ENCODE data around the gene COPRS. TPM values are rescaled to one million over a fixed set of nuclear protein-coding genes. Genes with fewer than 3 reads are reported as not detected.

Gene COPRS
- total RNA-seq, 4 donors from 2014 or later = 59.0 to 82.7 (median 62.6) TPM

DNA sequence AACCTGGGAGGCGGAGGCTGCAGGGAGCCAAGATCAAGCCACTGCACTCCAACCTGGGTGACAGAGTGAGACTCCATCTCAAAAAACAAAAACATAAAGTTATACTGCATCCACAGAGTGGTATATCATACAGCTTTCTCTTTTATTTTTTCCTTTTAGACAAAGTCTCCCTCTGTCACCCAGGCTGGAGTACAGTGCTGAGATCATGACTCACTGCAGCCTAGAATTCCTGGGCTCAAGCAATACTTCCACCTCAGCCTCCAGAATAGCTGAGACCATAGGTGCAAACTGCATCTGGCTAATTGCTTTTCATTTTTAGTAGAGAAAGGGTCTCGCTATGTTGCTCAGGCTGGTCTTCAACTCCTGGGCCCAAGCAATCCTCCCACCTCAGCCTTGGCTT, 10.0 kb upstream of the COPRS start:
- TF ChIP-seq, protein P1, sequence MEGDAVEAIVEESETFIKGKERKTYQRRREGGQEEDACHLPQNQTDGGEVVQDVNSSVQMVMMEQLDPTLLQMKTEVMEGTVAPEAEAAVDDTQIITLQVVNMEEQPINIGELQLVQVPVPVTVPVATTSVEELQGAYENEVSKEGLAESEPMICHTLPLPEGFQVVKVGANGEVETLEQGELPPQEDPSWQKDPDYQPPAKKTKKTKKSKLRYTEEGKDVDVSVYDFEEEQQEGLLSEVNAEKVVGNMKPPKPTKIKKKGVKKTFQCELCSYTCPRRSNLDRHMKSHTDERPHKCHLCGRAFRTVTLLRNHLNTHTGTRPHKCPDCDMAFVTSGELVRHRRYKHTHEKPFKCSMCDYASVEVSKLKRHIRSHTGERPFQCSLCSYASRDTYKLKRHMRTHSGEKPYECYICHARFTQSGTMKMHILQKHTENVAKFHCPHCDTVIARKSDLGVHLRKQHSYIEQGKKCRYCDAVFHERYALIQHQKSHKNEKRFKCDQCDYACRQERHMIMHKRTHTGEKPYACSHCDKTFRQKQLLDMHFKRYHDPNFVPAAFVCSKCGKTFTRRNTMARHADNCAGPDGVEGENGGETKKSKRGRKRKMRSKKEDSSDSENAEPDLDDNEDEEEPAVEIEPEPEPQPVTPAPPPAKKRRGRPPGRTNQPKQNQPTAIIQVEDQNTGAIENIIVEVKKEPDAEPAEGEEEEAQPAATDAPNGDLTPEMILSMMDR (IDR thresholded peaks at IDR 0.05; ENCODE audit: low read depth) = no peak

GRCh38 chr17:31859487-31860008, 504 bp upstream of the COPRS start:
- TF ChIP-seq, protein P1 (IDR thresholded peaks at IDR 0.05; ENCODE audit: low read depth) = no peak

DNA sequence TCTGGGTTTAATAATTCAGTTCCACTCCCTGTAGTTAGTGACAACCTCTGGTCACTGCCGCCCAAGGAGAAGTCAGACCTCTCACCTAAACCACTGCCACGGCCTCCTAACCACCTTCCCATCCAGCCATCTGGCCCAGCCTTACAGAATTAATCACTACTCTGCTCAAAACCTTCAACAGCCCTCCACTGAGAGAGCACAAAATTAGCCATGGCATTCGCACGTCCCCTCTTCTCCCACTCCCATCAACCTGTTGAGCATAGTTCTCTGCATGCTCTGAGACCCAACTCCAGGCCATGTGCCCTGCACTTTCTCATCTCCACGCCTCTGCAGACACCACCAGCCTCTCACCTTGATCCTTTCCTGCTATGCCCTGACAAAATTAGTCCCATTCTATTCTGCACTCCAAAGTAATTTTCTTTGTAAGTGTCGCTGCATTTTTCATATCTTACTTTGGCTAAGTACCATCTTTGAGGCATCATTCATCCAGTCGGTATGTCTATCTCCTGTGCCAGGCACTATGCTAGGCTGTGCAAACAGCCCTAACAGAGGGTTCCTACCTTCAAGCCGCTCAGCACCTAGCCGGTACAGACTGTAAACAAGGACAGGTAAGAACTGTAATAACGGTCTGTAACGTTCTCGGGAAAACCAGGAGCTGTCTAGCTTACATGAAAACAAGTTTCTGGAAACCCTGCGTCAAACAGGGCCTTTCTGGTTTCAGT, 963 bp downstream of the COPRS start:
- TF ChIP-seq, protein P1 (IDR thresholded peaks at IDR 0.05; ENCODE audit: low read depth) = no peak

DNA sequence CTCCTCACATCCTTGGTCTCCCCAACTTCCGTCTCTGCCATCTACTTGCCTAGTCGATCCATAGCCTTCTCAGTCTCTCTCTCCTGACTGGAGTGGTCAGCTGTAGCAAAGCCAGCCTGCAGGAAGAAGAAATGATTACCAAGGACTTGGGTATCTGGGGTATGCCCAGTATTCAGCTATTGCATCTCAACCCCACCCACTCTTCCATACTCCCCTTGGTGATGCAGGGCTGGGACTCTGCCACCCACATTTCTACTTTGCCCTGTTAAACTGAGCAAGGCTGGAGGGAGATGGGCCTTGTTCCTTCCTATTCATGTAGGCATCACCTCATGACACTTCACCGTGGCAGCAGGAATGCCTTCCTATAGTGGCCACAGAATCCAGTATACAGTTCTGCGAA, 2.3 kb downstream of the COPRS start:
- TF ChIP-seq, protein P1 (IDR thresholded peaks at IDR 0.05; ENCODE audit: low read depth) = no peak

DNA sequence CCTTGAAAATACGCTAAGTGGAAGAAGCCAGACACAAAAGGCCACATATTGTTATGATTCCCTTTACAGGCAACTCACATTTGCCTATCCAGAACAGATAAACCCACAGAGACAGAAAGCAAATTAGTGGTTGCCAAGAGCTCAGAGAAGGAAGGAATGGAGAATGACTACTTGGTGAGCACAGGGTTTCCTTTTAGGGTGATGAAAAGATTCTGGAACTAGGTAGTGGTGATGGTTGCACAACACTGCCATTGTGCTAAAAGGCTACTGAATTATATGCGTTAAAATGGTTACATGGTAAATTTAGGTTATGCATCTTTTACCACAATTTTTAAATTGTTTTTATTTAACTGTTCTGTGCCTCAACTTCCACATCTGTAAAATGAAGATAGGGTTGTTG, 4.4 kb downstream of the COPRS start:
- TF ChIP-seq, protein P1 (IDR thresholded peaks at IDR 0.05; ENCODE audit: low read depth) = no peak

DNA sequence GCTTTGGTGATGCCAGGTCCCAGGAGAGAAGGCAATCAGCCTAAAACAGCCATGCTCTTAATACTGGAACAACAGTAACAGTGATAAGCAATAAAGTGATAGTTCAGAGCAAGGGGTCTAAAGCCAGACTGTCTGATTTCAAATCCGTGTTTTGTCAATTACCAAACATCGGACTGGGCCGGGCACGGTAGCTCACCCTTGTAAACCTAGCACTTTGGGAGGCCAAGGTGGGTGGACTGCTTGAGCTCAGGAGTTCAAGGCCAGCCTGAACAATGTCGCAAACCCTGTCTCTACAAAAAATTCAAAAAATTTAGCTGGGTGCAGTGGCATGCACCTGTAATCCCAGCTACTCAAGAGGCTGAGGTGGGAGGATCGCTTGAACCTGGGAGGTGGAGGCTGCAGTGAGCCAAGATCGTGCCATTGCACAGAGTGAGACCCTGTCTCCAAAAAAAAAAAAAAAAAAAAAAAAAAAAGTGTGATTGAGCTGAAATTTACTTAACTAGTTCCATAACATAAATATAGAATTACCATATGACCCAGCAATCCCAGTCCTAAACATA, 5.1 kb downstream of the COPRS start:
- TF ChIP-seq, protein P1 (IDR thresholded peaks at IDR 0.05; ENCODE audit: low read depth) = no peak

DNA sequence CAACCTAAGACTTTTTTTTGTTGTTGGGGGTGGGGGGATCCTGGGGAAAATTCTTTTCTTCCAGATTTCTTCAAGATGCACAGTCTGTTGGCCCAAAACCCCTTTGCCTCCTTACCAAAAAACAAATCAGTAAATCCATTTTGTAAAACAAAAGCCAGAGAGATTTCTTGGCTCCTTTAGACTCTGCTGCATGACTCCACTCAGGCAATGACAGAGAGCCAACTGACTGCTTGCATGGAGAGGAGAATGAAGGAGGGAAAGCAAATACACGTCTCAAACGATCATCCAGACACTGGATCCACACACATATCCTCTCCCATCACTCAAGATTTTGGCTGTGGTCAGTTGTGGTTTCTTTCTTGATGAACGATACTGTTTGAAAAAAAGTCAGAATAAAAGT, 13.8 kb downstream of the COPRS start:
- TF ChIP-seq, protein P1 (IDR thresholded peaks at IDR 0.05; ENCODE audit: low read depth) = no peak

All from subcutaneous adipose tissue (tissue), 4 donors.